Central memory CD4-positive, alpha-beta T cell (primary cell): Measurements from ENCODE around the gene ABCA3.
"Not testable (repeated sequence)": the region's sequence is repeated elsewhere in the genome, so short reads cannot be mapped to it uniquely, and the experiment has no call there.

Source experiments
- DNase-seq: peaks from one replicate; pipeline ENCODE4 v3.0.0; 2022

The ABCA3 gene

GRCh38 chr16:2252806-2253148 is 87.8 kb downstream of the ABCA3 start:
- DNase-seq, result no peak

DNA sequence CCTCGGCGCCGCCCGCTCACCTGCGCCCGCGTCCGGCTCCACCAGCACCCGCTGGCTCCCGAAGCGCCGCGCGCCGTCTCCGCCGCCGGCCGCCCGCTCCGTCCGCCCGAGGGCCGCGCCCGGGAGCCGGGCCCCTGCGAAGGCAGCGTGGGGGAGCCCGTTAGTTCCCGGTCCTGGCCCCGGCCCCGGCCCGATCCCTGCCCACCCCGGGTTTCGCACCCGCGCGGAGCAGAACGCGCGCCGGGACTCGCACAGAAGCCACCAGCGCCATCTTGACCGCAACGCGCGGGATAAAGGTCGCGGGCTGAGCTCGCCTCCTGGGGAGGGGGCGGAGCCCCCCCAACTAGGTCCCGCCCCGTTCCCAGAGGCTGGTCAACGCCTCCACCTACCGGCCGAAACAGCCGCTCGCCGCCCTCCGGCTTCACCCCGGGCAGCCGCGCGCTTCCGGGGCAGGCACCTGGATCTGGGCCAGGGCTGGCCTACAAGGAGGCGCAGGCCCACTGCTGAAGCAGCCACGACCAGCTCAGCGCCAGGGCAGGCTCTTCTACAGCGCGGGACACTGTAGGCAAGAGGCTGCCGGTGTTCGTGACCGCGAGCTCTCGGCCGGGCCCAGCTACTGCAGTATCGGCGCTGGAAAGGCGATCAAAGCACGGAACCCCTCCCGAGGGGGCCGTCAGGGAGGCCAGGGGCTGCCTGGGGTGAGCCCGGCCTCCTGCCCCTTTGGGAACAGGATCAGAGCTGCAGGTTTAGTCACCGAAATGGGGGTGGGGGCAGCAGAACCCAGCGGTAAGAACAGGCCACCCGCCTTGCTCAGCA is 89.0 kb downstream of the ABCA3 start, which contains the start of gene ECI1:
ECI1 (minus strand) TSS at position 292 of the 816 bp plus-strand sequence; CDS start at position 271, 21 bp downstream.
- peak; percentile 64 for DNase-seq

GRCh38 chr16:2250652-2251295 is 89.8 kb downstream of the ABCA3 start:
- peak; percentile 32 for DNase-seq

GRCh38 chr16:2246301-2246885 is 94.1 kb downstream of the ABCA3 start:
- no peak for DNase-seq

GRCh38 chr16:2244926-2245795 is 95.4 kb downstream of the ABCA3 start:
- no peak for DNase-seq

DNA sequence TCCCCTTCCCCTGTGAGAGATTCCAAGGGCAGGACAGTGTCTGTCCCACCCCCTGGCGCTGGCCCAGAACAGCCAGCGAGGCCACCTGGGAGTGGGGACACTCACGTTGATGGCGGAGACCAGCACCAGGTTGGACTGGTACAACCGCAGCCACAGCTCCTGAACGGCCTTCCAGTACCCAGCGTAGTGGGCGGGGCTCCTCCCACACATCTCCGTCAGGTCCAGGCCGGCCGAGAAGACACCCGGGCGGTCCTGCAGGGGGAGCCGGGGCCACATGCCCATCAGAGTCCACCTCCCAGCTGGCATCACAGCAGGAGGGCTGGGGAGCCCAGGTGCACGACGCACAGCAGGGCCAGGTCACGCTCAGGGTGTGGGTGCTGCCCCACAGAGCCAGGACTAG is 96.2 kb downstream of the ABCA3 start:
- DNase-seq, result no peak

GRCh38 chr16:2243781-2244180 is 96.7 kb downstream of the ABCA3 start:
- no peak for DNase-seq

DNA sequence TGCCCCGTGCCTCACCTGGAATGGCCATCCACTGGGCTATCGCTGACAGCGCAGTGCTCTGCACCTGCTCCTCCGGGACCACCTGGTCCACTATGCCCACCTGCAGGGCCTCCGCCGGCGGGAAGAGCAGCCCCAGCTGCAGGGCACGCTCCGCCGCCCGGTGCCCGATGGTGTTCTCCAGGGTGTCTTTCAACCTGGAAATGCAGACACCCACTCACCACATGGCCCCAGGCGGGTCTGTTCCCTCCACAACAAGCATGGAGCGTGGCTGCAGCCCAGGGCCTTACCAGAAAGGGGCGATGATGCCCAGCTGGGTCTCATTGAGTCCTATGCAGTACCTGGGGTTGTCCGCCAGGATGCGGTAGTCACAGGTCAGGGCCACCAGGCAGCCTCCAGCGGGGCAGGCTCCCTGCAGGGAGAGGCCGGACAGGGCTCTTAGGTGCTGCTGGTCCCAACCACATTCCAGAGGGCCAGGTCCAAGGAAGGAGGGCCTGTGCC is 97.4 kb downstream of the ABCA3 start:
- DNase-seq, result no peak

GRCh38 chr16:2242598-2242997 is 97.9 kb downstream of the ABCA3 start:
- no peak for DNase-seq

GRCh38 chr16:2240331-2240730 is 100.2 kb downstream of the ABCA3 start:
- DNase-seq, result not testable (repeated sequence)

DNA sequence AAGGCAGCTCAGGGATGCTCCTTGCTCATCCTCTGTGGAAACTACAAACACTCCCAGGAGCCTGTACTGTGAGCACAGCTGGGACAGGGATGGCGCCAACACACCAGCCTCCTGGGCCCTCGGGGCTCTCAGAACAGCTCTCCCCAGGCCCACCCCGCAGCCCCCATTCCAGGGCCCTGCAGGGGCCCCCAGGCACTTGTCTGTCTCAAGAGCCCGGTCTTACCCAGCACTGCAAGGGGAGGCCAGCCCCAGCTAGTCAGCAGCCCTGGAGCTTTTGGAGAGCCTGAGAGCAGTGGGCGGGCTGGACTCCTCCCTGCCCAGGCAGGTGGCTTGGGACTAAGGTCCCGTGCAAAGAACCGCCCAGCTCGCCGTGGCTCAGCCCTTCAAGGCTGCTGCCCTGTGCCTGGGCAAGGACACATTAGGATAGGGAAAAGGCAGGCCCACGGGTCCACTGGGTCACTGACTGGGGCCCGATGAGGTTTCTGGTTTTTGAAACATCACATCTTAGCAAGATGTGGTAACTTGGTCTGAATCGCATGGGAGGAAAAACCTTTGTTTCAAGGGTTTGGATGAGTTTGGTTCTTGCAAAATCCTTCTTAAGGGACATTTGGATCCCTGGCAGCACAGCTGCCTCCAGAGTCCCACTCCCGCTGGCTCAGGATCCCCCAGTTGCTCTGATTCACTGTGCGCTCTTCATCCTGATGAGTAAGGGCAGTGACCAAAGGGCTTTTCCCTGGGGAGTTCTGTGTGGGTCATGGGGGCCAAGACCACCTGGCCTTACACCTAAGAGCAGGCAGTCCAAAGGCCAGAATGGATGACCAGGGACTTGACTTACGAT is 101.5 kb downstream of the ABCA3 start:
- DNase-seq, result no peak

- DNase-seq, result no peak
These were observed 102.2 kb downstream of the ABCA3 start for GRCh38 chr16:2238150-2238837.

GRCh38 chr16:2237493-2238149 is 102.9 kb downstream of the ABCA3 start:
- DNase-seq, result no peak

DNA sequence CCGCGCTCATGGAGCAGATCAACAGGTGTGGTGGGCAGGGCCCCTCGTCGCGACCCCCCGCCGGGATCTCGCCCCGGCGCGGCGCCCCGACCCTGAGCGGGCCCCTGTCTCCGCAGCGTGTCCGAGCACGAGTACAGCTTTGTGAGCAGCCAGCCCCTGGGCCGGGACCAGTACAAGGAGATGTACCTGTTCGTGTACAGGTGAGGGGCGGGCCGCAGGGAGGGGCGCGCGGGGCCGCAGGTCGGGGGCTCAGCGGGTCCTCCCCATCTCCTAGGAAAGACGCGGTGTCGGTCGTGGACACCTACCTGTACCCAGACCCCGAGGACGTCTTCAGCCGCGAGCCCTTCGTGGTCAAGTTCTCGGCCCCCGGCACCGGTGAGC is 103.4 kb downstream of the ABCA3 start:
- DNase-seq, result no peak

DNA sequence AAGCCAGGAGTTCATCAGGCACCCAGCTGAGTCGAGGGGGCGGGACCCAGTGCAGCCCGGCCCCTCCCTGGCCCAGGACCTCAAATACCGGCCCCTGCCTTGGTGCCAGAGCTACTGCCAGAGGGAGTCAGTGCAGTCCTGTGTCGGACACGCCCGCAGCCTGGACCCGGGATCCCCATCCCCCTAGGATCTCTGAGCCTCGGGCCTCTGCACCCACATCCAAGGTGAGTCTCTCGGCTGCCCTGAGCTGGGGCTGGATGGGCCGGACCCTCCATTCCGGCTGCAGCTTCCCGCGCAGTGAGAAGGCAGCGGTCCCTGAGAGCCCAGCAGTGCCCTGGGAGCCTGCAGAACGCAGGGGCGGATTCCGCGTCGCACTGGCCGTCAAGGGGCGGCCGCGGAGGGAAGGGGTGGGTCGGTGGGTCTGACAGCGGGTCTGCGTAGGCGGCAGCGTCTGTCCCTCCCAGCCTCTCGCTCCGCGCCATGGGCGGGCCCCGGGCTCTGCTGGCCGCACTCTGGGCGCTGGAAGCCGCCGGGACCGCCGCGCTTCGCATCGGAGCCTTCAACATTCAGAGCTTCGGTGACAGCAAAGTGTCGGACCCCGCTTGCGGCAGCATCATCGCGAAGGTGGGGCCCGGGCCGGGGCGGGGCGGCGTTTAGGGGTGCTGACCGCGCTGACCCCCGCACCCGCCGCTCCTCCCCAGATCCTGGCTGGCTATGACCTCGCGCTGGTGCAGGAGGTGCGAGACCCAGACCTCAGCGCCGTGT is 104.0 kb downstream of the ABCA3 start, which contains the start of gene DNASE1L2:
DNASE1L2 (plus strand) TSS at position 108 of the 765 bp plus-strand sequence; CDS start at position 481, 373 bp downstream.
- DNase-seq, result no peak

DNA sequence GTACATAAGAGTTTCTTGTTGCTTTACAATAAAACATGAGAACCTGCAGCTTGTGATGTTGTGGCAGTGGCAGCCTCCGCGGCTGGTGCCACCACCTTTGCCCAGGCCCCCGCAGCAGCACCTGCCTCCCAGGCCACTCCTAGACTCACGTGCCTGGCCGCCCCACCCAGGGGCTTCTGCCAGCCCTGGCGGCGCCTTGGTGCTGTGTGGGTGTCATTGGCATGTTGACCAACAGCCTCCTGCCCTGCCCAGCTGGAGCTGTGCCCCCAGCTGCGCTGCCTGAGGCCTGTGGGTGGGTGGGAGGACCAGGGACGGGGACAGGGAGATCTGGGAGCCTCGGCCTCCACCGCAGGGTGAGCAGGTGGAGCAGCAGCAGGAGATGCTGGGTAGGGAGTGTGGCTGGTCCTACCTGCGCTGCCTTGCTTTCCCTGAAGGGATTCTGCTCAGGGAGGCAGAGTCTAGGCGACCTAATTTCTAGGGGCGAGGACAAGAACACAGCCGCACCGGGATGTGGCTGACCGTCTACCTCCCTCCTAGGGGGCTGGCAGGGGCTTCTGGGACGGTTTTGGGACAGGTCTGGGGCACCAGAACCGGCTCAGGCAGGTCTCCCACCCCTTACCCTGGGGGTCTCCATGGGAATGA is 104.7 kb downstream of the ABCA3 start:
- DNase-seq, result no peak

DNA sequence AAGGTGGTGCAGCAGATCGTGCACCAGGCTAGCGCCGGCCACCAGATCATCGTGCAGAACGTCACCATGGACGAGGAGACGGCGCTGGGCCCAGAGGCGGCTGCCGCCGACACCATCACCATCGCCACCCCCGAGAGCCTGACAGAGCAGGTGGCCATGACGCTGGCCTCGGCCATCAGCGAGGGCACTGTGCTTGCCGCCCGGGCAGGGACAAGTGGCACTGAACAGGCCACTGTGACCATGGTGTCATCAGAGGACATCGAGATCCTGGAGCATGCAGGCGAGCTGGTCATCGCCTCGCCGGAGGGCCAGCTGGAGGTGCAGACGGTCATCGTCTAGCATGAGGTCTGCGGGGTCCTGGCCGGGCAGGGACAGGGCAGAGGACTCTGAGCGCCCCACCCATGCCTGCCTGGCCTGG is 105.3 kb downstream of the ABCA3 start:
- DNase-seq, result no peak

DNA sequence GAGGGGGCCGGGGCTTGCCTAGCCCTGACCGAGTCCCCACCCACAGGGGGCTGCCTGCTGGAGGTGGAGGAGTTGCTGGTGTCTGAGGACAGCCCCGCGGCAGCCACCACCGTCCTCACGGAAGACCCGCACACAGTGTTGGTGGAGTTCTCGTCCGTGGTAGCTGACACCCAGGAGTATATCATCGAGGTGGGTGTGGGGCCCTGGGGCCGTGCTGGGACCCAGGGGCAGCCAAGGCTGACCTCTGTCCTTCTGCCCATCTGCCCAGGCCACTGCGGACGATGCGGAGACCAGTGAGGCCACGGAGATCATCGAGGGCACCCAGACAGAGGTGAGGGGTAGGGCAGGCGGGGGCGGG is 105.7 kb downstream of the ABCA3 start:
- DNase-seq, result no peak
